Vagina (tissue), 2 donors: Measurements from ENCODE around the gene CEP170B. TPM values are rescaled to one million over a fixed set of nuclear protein-coding genes. Genes with fewer than 3 reads are reported as not detected.
"Not testable (repeated sequence)": the region's sequence is repeated elsewhere in the genome, so short reads cannot be mapped to it uniquely, and the experiment has no call there.

Experiments
- DNase-seq, 2 donors: peaks; one replicate each; pipeline ENCODE4 v3.0.0-alpha.2; 2017; ENCODE audit errors: extremely low spot score in 2 of 2
- H3K27ac ChIP-seq: fragments of 200-600 bp; sonication (generic); one replicate; pipeline ENCODE4 v1.5.1; 2019
- H3K27me3 ChIP-seq: fragments of 200-600 bp; sonication (generic); one replicate; pipeline ENCODE4 v1.5.1; 2019
- H3K36me3 ChIP-seq, 2 donors: fragments of 200-600 bp; sonication (generic); one replicate each; pipeline ENCODE4 v1.5.1; 2017 to 2019
- H3K4me1 ChIP-seq: fragments of 200-600 bp; sonication (generic); one replicate; pipeline ENCODE4 v1.5.1; 2019
- H3K4me3 ChIP-seq, 2 donors: fragments of 200-600 bp; sonication (generic); 1 replicate in 1 of 2; 2 replicates in 1 of 2; pipeline ENCODE4 v1.5.1; 2016 to 2019
- H3K9me3 ChIP-seq: fragments of 200-600 bp; sonication (generic); one replicate; pipeline ENCODE4 v1.5.1; 2019
- POLR2A ChIP-seq, 2 donors: fragments of 450-650 bp; IDR thresholded peaks; one replicate each; pipeline ENCODE4 v1.6.1; 2017; ENCODE audit warnings: antibody characterized with exemption in 2 of 2, mild to moderate bottlenecking in 2 of 2, moderate library complexity in 2 of 2
- POLR2AphosphoS5 ChIP-seq, 2 donors: sonication (generic); formaldehyde crosslinking; IDR thresholded peaks; one replicate each; pipeline ENCODE4 v1.9.0; 2017; ENCODE audit warnings: antibody characterized with exemption in 2 of 2, mild to moderate bottlenecking in 2 of 2, low read depth in 1 of 2; ENCODE audit not compliant: insufficient read depth in 1 of 2
- intact Hi-C: fragments of 100-400 bp; cut with DNase I; formaldehyde crosslinking; loops from one replicate; pipeline ENCODE4 v1.15.1; 2023
- total RNA-seq: library from RNA; depleted of rRNA; stranded (reverse); fragments of >200 nt; gene quantifications from one replicate; pipeline ENCODE4 v1.2.3, GENCODE V29; 2016
- TF ChIP-seq, protein P1 (sequence below), 3 experiments: fragments of 450-650 bp in 2 of 3; fragments of 200-600 bp in 1 of 3; sonication (generic) in 1 of 3; IDR thresholded peaks; one replicate each; pipeline ENCODE4 v1.5.1; 2017 to 2019; ENCODE audit warnings: antibody characterized with exemption in 3 of 3, mild to moderate bottlenecking in 2 of 3, moderate library complexity in 2 of 3

Gene CEP170B
- total RNA-seq, 1 donor from 2014 or later, result 17.9 TPM

DNA sequence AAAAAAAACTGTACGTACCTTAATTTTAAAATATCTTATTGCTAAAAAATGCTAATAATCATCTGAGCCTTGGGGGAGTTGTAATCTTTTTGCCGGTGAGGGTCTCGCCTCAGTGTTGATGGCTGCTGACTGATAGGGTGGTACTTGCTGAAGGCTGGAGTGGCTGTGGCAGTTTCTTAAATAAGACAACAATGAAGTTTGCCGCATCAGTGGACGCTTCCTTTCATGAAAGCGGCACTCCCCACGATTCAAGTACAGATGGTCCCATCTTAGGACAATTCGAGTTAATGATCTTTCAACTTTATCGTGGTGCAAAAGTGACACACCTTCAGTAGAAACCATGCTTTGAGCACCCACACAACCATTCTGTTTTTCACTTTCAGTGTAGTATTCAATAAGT, 52.0 kb downstream of the CEP170B start:
- H3K36me3 ChIP-seq, result no peaks in the 10 kb centered on the region
- DNase-seq, result no peak
- H3K27ac ChIP-seq, result no peak overlapping the region
- no peaks in the 10 kb centered on the region for H3K4me1 ChIP-seq
- no peaks in the 10 kb centered on the region for H3K27me3 ChIP-seq
- TF ChIP-seq POLR2AphosphoS5 (IDR thresholded peaks at IDR 0.05; ENCODE audit: insufficient read depth in 1 of 2, low read depth in 1 of 2), result no peak
- no peak overlapping the region for H3K4me3 ChIP-seq
- intact Hi-C loops, result no loop called here
- peaks cover 2% of the 10 kb centered on the region for H3K9me3 ChIP-seq

DNA sequence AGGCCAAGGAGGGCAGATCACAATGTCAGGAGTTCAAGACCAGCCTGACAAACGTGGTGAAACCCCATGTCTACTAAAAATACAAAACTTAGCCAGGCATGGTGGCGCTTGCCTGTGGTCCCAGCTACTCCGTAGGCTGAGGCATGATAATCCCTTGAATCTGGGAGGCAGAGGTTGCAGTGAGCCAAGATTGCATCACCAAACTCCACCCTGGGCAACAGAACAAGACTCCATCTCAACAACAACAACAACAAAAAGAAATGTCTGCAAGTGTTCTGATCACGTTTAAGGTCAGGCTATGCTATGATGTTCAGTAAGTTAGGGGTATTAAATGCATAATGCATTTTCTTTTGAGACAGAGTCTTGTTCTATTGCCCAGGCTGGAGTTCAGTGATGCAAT, 52.9 kb downstream of the CEP170B start:
- intact Hi-C loops, result no loop called here
- H3K4me3 ChIP-seq, result no peak overlapping the region
- H3K9me3 ChIP-seq, result no peaks in the 10 kb centered on the region
- H3K36me3 ChIP-seq, result no peaks in the 10 kb centered on the region
- H3K27me3 ChIP-seq, result no peaks in the 10 kb centered on the region
- H3K4me1 ChIP-seq, result no peaks in the 10 kb centered on the region
- no peak overlapping the region for H3K27ac ChIP-seq
- no peak for DNase-seq
- TF ChIP-seq, protein P1, sequence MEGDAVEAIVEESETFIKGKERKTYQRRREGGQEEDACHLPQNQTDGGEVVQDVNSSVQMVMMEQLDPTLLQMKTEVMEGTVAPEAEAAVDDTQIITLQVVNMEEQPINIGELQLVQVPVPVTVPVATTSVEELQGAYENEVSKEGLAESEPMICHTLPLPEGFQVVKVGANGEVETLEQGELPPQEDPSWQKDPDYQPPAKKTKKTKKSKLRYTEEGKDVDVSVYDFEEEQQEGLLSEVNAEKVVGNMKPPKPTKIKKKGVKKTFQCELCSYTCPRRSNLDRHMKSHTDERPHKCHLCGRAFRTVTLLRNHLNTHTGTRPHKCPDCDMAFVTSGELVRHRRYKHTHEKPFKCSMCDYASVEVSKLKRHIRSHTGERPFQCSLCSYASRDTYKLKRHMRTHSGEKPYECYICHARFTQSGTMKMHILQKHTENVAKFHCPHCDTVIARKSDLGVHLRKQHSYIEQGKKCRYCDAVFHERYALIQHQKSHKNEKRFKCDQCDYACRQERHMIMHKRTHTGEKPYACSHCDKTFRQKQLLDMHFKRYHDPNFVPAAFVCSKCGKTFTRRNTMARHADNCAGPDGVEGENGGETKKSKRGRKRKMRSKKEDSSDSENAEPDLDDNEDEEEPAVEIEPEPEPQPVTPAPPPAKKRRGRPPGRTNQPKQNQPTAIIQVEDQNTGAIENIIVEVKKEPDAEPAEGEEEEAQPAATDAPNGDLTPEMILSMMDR (IDR thresholded peaks at IDR 0.05), result no peak
- TF ChIP-seq POLR2AphosphoS5 (IDR thresholded peaks at IDR 0.05; ENCODE audit: insufficient read depth in 1 of 2, low read depth in 1 of 2), result no peak
- no peak for TF ChIP-seq POLR2A (IDR thresholded peaks at IDR 0.05)

DNA sequence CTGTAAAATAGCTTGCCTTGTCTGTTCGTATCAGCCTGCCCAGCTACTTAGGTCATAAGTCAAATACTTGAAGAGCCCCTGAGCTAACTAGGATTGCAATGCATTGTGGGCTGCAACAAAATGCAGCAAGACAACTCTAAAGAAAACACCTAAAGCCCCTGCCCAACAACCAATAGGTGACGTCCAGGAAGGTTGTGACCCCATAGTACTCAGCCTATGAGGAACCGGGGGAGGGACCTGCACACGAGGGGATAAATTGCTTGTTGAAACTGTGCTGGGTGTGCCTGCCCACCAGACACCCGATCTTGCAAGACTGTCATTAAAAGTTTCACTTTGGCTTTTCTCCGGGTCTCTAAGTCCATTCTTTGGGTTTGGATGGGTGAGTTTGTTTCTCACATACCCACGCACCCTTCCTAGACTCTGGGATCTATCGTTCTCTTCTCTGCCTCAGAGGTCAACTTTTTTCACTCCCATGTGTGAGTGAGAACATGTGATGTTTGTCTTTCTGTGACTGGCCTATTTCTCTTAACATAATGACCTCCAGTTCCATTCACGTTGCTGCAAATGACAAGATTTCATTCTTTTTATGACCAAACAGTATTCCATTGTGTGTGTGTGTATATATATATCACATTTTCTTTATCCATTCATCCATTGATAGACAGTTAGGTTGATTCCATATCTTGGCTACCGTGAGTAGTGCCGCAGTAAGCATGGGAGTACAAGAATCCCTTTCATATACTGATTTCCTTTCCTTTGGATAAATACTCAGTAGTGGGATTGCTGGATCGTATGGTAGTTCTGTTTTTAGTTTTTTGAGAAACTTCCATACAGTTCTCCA, 54.3 kb downstream of the CEP170B start:
- intact Hi-C loops, H3K4me1 ChIP-seq, H3K27ac ChIP-seq, H3K4me3 ChIP-seq, H3K27me3 ChIP-seq, H3K9me3 ChIP-seq, H3K36me3 ChIP-seq, DNase-seq: not testable (repeated sequence)

DNA sequence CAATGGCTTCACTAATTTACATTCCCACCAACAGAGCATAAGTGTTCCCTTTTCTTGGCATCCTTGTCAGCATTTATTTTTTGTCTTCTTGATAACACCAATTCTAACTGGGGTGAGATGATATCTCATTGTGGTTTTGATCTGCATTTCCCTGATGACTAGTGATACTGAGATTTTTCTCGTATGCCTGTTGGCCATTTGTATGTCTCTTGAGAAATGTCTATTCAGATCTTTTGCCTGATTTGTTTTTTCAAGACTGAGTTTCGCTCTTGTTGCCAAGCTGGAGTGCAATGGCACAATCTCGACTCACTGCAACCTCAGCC, 54.9 kb downstream of the CEP170B start:
- intact Hi-C loops, result no loop called here
- no peak for DNase-seq
- Histone ChIP-seq H3K36me3 (no peaks in the 10 kb centered on the region), H3K4me3 (no peak overlapping the region), H3K4me1 (no peaks in the 10 kb centered on the region), H3K27ac (no peak overlapping the region), H3K9me3 (no peaks in the 10 kb centered on the region), H3K27me3 (no peaks in the 10 kb centered on the region)
- TF ChIP-seq, protein P1 (IDR thresholded peaks at IDR 0.05), result no peak
- TF ChIP-seq POLR2A (IDR thresholded peaks at IDR 0.05) (no peak), POLR2AphosphoS5 (IDR thresholded peaks at IDR 0.05; ENCODE audit: insufficient read depth in 1 of 2, low read depth in 1 of 2) (no peak)

DNA sequence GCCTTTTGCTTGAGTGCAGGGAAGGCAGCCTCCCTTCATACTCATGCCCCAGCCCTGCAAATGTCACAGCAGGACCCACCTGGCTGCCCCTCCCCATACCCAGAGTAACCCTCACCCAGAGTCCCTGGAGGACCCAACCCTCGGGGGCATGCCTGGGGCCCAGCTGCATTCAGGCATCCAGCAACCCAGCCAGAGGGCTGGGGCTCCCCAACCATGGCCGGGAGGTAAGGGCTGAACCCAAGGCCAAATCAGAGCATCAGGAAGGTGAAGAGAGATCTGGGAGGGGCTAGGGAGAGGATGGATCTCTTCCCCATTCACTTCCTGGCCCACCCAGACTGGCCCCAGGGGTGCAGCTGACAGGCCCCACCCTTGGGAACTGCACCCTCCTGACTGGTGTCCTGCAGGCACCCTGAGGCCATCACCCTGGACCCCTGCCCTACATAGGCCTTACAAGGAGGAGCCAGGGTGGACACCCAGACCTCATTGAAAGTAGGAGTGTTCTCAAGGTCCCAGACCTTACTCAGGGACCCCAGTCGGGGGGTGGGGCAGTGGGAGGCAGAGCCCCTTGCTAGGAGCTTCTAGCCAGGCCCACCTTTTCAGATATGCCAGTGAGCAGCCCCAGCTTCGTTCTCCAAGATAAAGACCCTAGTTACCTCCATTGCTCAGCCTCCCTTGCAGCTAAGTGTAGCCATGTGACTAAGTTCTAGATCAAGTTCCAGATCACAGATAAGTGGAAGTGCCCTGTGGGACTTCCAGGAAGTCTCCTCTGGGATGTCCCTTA, 58.8 kb downstream of the CEP170B start:
- no peaks in the 10 kb centered on the region for H3K27me3 ChIP-seq
- TF ChIP-seq POLR2A (IDR thresholded peaks at IDR 0.05) (no peak), POLR2AphosphoS5 (IDR thresholded peaks at IDR 0.05; ENCODE audit: insufficient read depth in 1 of 2, low read depth in 1 of 2) (no peak)
- TF ChIP-seq, protein P1 (IDR thresholded peaks at IDR 0.05), result no peak
- H3K27ac ChIP-seq, result no peak overlapping the region
- no peaks in the 10 kb centered on the region for H3K36me3 ChIP-seq
- intact Hi-C loops, result no loop called here
- no peak overlapping the region for H3K4me3 ChIP-seq
- no peaks in the 10 kb centered on the region for H3K4me1 ChIP-seq
- H3K9me3 ChIP-seq, result no peaks in the 10 kb centered on the region
- DNase-seq, result no peak
